Muscle layer of colon (tissue), 2 donors: ENCODE measurements around the gene ST6GALNAC6.

Source experiments
- H3K27ac ChIP-seq: one replicate; pipeline ENCODE4 v1.7.0; 2013; ENCODE audit warnings: low read depth, mild to moderate bottlenecking, low read length, moderate library complexity
- H3K27me3 ChIP-seq, 2 donors: one replicate each; pipeline ENCODE4 v1.7.0; 2013; ENCODE audit warnings: low read length in 2 of 2, mild to moderate bottlenecking in 2 of 2; ENCODE audit not compliant: insufficient read depth in 2 of 2, control insufficient read depth in 1 of 2
- H3K36me3 ChIP-seq: one replicate; pipeline ENCODE4 v1.7.0; 2013; ENCODE audit warnings: mild to moderate bottlenecking, low read length; ENCODE audit not compliant: insufficient read depth
- H3K4me1 ChIP-seq: one replicate; pipeline ENCODE4 v1.7.0; 2013; ENCODE audit warnings: mild to moderate bottlenecking, low read length; ENCODE audit not compliant: insufficient read depth
- H3K4me3 ChIP-seq, 2 donors: one replicate each; pipeline ENCODE4 v1.7.0; 2013; ENCODE audit warnings: low read length in 2 of 2, low read depth in 1 of 2, mild to moderate bottlenecking in 1 of 2, moderate library complexity in 1 of 2
- H3K9ac ChIP-seq: one replicate; pipeline ENCODE4 v1.7.0; 2013; ENCODE audit warnings: low read length
- H3K9me3 ChIP-seq: one replicate; pipeline ENCODE4 v1.7.0; 2013; ENCODE audit warnings: mild to moderate bottlenecking, low read length
- donor health status: abdominal sarcoma.
- donor health status: Adenocarcinoma of cecum.

ST6GALNAC6 gene

DNA sequence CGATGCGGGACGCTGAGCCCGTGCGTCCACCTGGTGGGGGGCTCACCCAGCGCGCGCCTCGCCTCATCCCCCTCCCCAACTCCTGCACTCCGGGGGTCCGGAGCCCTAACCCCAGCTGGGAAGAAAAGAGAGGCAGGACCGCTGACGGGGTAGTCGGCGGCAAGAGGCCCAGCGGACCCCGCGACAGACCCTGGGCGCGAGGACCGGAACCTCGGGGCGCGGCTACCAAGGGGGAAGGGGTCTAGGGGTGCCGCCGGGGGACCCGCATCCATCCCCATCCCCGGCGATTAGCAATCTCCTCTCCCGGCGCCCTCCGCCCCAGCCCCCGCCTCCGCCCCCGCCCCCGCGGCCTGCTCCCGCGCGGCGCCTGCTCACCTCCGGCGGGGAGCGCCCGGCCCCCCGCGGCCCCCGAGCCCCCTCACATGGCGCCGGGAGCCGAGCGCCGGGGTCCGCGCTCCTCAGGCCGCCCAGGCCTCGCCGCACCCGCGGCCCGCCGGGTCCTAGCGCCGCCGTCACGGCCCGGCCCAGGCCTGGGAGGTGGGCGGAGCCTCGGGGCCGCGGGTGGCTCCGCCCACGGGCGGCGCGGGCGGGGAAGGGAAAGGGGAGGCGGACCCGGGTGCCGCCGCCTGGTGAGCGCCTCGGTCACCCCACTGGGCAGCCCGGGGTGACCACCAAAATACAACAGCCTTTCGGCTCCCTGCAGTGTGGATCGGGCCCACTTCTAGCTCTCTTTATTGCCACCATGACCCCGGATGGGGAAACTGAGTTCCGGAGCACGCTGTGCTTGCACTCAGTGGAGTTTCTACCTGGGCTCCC lies at the start of gene ST6GALNAC6:
TSS of gene ST6GALNAC6 (minus strand) at position 476 of the 816 bp plus-strand sequence. CDS start 1,622 bp downstream, outside the sequence.
- Histone ChIP-seq H3K9me3 (no peaks in the 10 kb centered on the region), H3K36me3 (peaks cover 17% of the 10 kb centered on the region), H3K4me3 (peak within 1 kb of the TSS; percentile 73 to 81), H3K27me3 (no peaks in the 10 kb centered on the region), H3K9ac (peak within 1 kb of the TSS; percentile 57), H3K27ac (peak within 1 kb of the TSS; percentile 85), H3K4me1 (peaks cover 40% of the 10 kb centered on the region)

- Histone ChIP-seq H3K27ac (no peak overlapping the region), H3K4me3 (no peak overlapping the region), H3K9me3 (no peaks in the 10 kb centered on the region), H3K27me3 (no peaks in the 10 kb centered on the region), H3K36me3 (peaks cover 22% of the 10 kb centered on the region), H3K9ac (no peak overlapping the region), H3K4me1 (peaks cover 40% of the 10 kb centered on the region)
Measured at GRCh38 chr9:127947841-127948710, 48.7 kb upstream of the ST6GALNAC6 start.

DNA sequence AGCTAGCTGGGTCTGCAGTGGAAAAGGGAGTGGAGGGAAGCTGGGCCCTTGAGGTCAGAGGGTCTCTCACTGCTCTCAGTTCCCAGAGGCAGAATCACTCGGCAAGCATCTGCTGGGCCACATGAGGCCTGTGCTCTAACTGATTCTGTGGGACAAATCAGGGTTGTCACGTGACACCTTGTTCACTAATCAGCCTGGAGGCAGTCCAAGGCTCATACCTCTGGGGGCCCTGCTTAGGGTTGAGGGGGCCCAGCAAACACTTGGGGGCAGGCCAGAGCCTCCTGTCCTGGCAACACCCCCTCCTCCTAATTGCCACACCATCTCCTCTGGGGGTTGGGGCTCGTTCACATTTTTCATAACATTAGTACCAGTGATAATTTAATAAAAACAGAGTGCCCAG lies 47.3 kb upstream of the ST6GALNAC6 start:
- no peak overlapping the region for H3K27ac ChIP-seq
- no peaks in the 10 kb centered on the region for H3K9me3 ChIP-seq
- no peak overlapping the region for H3K9ac ChIP-seq
- H3K4me3 ChIP-seq, result no peak overlapping the region
- H3K4me1 ChIP-seq, result peaks cover 47% of the 10 kb centered on the region
- peaks cover 35% of the 10 kb centered on the region for H3K36me3 ChIP-seq
- H3K27me3 ChIP-seq, result no peaks in the 10 kb centered on the region

GRCh38 chr9:127945942-127946341 lies 46.5 kb upstream of the ST6GALNAC6 start:
- H3K4me1 ChIP-seq, result peaks cover 47% of the 10 kb centered on the region
- peaks cover 35% of the 10 kb centered on the region for H3K36me3 ChIP-seq
- no peak overlapping the region for H3K4me3 ChIP-seq
- H3K27ac ChIP-seq, result no peak overlapping the region
- no peak overlapping the region for H3K9ac ChIP-seq
- H3K9me3 ChIP-seq, result no peaks in the 10 kb centered on the region
- no peaks in the 10 kb centered on the region for H3K27me3 ChIP-seq

- Histone ChIP-seq H3K36me3 (peaks cover 35% of the 10 kb centered on the region), H3K4me3 (no peak overlapping the region)
Measured at GRCh38 chr9:127945338-127945737, 45.9 kb upstream of the ST6GALNAC6 start.

GRCh38 chr9:127944586-127945218 lies 45.3 kb upstream of the ST6GALNAC6 start:
- Histone ChIP-seq H3K27me3 (no peaks in the 10 kb centered on the region), H3K27ac (no peak overlapping the region), H3K4me1 (peaks cover 34% of the 10 kb centered on the region), H3K9ac (no peak overlapping the region), H3K36me3 (peaks cover 35% of the 10 kb centered on the region), H3K4me3 (no peak overlapping the region), H3K9me3 (no peaks in the 10 kb centered on the region)

More at GRCh38 chr9:127945338-127945737, 45.9 kb upstream of the ST6GALNAC6 start:
- Histone ChIP-seq H3K4me1 (peaks cover 41% of the 10 kb centered on the region), H3K27me3 (no peaks in the 10 kb centered on the region), H3K9me3 (no peaks in the 10 kb centered on the region), H3K9ac (no peak overlapping the region), H3K27ac (no peak overlapping the region)

GRCh38 chr9:127943731-127944144 lies 44.3 kb upstream of the ST6GALNAC6 start:
- H3K36me3 ChIP-seq, result peaks cover 35% of the 10 kb centered on the region

GRCh38 chr9:127943011-127943662 lies 43.7 kb upstream of the ST6GALNAC6 start:
- Histone ChIP-seq H3K27me3 (no peaks in the 10 kb centered on the region), H3K9ac (no peak overlapping the region), H3K9me3 (no peaks in the 10 kb centered on the region), H3K36me3 (peaks cover 35% of the 10 kb centered on the region), H3K27ac (no peak overlapping the region), H3K4me1 (peaks cover 40% of the 10 kb centered on the region), H3K4me3 (no peak overlapping the region)

More at GRCh38 chr9:127943731-127944144, 44.3 kb upstream of the ST6GALNAC6 start:
- Histone ChIP-seq H3K9me3 (no peaks in the 10 kb centered on the region), H3K27me3 (no peaks in the 10 kb centered on the region), H3K4me3 (no peak overlapping the region), H3K4me1 (peaks cover 34% of the 10 kb centered on the region), H3K9ac (no peak overlapping the region), H3K27ac (no peak overlapping the region)

DNA sequence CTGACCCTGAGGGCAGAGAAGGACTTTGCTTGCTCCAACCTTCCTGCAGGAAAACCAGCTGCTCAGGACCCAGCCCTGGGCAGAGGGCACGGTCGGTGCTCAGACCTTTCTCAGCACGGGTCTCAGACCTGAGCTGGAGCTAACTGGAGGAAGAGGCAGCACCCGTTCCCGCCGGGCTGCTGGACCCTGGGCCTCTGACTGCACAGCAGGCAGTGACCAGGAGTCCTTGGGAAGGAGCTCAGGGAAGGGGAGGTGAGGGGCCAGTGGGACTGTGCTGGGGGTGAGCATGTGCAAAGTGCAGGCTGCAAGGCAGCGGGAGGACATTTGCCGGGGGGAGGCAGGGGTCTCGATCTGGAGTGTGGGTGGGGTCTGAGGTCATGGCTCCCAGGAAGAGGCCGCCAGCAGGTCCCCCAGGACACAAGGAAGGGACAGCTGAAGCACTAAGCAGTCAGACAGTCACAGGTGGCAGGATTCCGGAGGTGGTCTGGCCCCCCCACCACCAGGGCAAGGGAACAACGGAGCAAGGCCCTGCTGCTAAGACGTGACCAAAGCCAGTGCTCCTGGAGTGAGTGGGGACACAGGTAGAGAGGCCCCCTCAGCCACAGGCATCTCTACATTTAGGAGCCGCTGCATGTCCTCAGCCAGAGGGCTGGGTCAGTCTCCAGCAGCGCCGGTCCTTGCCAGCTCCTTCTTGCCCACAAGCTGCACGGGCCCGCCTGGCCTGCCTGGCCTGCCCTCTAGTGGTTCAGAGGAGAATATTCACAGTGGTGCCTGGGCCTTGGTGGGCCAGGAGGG lies 43.0 kb upstream of the ST6GALNAC6 start:
- H3K9ac ChIP-seq, result no peak overlapping the region
- H3K4me1 ChIP-seq, result peaks cover 43% of the 10 kb centered on the region
- no peak overlapping the region for H3K4me3 ChIP-seq
- no peaks in the 10 kb centered on the region for H3K9me3 ChIP-seq
- peaks cover 35% of the 10 kb centered on the region for H3K36me3 ChIP-seq
- no peaks in the 10 kb centered on the region for H3K27me3 ChIP-seq
- peak overlapping the region; percentile 15 for H3K27ac ChIP-seq

DNA sequence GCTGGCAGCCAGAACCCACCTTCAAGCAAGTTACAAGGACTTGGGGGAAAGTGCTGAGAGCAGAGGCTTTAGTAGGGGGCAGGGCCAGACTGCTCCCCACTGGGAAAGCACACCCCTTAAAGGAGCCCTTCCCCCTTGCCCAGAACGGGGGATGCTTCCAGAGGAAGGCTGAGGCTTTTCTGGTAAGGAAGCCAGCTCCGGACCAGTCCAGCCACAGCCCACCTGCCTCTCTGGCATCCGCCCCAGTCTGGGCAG lies 42.5 kb upstream of the ST6GALNAC6 start:
- H3K27me3 ChIP-seq, result no peaks in the 10 kb centered on the region
- no peak overlapping the region for H3K9ac ChIP-seq
- H3K27ac ChIP-seq, result no peak overlapping the region
- H3K4me3 ChIP-seq, result no peak overlapping the region
- no peaks in the 10 kb centered on the region for H3K9me3 ChIP-seq
- peaks cover 47% of the 10 kb centered on the region for H3K4me1 ChIP-seq
- peaks cover 35% of the 10 kb centered on the region for H3K36me3 ChIP-seq
